Skeletal muscle tissue (tissue), 4 donors: ENCODE results near the gene FGFR3. TPM values are rescaled to one million over a fixed set of nuclear protein-coding genes. Genes with fewer than 3 reads are reported as not detected.

Experiments
- H3K27ac ChIP-seq: one replicate; pipeline ENCODE4 v1.7.0; 2013; ENCODE audit warnings: mild to moderate bottlenecking, low read depth, low read length, inconsistent platforms
- H3K27me3 ChIP-seq, 3 donors: one replicate each; pipeline ENCODE4 v1.7.0; 2013; ENCODE audit warnings: low read length in 3 of 3; ENCODE audit not compliant: control insufficient read depth in 3 of 3, insufficient read depth in 3 of 3
- H3K36me3 ChIP-seq, 3 donors: one replicate each; pipeline ENCODE4 v1.7.0; 2013; ENCODE audit warnings: low read length in 3 of 3; ENCODE audit not compliant: control insufficient read depth in 3 of 3, insufficient read depth in 3 of 3
- H3K4me1 ChIP-seq, 3 donors: one replicate each; pipeline ENCODE4 v1.7.0; 2013; ENCODE audit warnings: low read length in 3 of 3, mild to moderate bottlenecking in 3 of 3; ENCODE audit not compliant: control insufficient read depth in 3 of 3, insufficient read depth in 3 of 3
- H3K4me3 ChIP-seq, 3 donors: one replicate each; pipeline ENCODE4 v1.7.0; 2013; ENCODE audit warnings: low read length in 3 of 3
- H3K9ac ChIP-seq, 3 donors: one replicate each; pipeline ENCODE4 v1.7.0; 2013; ENCODE audit warnings: low read length in 3 of 3, mild to moderate bottlenecking in 3 of 3, moderate library complexity in 2 of 3, low read depth in 1 of 3
- H3K9me3 ChIP-seq, 3 donors: one replicate each; pipeline ENCODE4 v1.7.0; 2013; ENCODE audit warnings: low read length in 3 of 3; ENCODE audit not compliant: control insufficient read depth in 3 of 3
- total RNA-seq: library from RNA; depleted of rRNA; stranded (reverse); fragments of >200 nt; gene quantifications from one replicate; pipeline ENCODE4 v1.2.3, GENCODE V29; 2014
- donor health status: Osteomylitis.

The FGFR3 gene
- total RNA-seq, 1 donor from 2014 or later = 0.52 TPM

DNA sequence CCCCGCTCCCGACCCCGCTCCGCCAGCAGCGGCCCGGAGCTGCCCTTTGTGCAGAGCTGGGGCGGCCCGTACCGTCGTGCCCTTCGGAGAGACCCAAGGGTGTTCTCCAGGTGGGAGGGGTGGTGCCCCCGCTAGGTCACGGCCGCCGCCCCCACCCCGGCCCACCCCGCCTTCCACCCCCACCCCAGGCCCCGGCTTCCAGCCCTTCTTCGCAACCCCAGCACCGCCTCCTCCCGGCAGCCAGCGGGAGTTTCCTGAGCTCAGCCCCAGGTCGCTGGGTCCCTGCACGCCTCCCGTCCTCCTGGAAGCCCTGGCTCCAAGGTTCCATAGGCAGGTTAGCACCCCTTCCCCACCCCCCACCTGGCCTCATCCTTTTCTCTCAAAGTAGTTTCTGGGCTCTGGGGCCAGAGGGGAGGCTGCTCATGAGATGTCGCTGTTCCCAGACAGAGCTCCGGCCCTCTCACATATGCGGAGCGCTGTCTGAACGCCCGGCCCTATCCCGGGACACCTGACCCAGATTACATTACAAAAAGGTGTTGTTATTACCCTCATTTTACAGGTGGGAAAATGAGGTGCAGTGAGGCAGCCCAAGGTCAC is 25.2 kb upstream of the FGFR3 start:
- Histone ChIP-seq H3K9ac (no peak overlapping the region), H3K9me3 (no peaks in the 10 kb centered on the region), H3K27ac (no peak overlapping the region), H3K4me1 (peaks cover 0 to 7% (median 4%) of the 10 kb centered on the region in 3 donors), H3K27me3 (peaks cover 10 to 22% (median 17%) of the 10 kb centered on the region in 3 donors), H3K4me3 (no peak overlapping the region), H3K36me3 (no peaks in the 10 kb centered on the region)

DNA sequence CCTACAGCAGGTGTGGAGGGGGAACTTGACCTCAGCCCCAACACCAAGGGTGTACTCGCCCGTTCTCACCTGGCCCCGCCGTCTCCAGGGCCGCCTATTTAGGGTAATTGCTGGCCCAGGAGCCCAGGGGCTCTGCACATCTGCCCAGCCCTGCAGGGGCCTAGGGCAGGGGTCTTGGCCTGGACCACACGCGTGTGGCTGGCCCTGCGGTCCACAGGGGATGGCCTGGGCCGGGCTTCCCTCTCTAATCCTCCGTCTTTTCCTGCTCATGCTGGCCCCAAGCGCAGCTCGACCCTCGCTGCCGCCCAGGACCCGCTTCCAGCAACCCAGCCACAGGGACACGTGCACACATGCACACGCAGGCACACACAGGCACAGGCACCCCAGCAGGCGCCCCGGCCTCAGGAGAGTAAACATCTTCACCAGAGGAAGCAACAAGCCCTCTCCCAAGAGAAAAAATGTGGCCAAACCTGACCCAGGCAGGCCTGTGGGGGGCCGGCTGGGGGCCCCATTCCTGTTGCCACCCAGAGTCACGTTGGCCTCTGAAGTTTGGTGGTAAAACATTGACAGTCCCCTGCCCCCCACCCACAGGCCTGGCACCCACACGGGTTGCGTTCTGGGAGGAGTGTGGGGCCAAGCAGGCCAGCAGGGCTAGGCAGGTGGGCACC is 24.6 kb upstream of the FGFR3 start:
- Histone ChIP-seq H3K27ac (no peak overlapping the region), H3K4me3 (no peak overlapping the region), H3K9ac (no peak overlapping the region), H3K9me3 (no peaks in the 10 kb centered on the region), H3K27me3 (peaks cover 10 to 22% (median 14%) of the 10 kb centered on the region in 3 donors), H3K36me3 (no peaks in the 10 kb centered on the region), H3K4me1 (peaks cover 0 to 7% (median 4%) of the 10 kb centered on the region in 3 donors)

- H3K27me3 ChIP-seq = peaks cover 14 to 24% (median 16%) of the 10 kb centered on the region in 3 donors
- no peak overlapping the region for H3K9ac ChIP-seq
- no peak overlapping the region for H3K27ac ChIP-seq
- no peak overlapping the region for H3K4me3 ChIP-seq
- H3K9me3 ChIP-seq = no peaks in the 10 kb centered on the region
- H3K36me3 ChIP-seq = no peaks in the 10 kb centered on the region
- peaks cover 0 to 2% (median 0%) of the 10 kb centered on the region in 3 donors for H3K4me1 ChIP-seq
Observed at GRCh38 chr4:1769692-1770091, 23.4 kb upstream of the FGFR3 start.

DNA sequence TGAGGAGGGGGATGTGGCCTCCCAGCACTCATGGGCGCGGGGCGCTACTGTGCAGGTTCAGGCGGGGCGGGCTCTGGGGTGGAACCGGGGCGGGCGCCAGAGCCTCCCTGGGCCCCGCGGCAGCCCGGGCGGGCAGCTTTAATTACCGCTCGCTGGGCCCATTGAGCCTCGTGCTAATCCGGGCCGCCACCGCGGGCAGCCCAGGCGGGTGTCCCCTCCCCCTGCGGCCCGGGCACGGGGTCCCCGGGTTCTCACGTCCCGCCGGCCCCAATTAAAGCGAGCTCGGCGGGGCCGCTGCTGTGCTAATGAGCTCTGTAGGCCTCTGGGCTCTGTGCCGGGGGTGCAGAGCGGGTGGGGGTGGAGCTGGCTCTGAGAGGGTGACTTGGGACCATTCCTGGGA is 22.8 kb upstream of the FGFR3 start:
- H3K27me3 ChIP-seq = peaks cover 14 to 25% (median 14%) of the 10 kb centered on the region in 3 donors
- no peaks in the 10 kb centered on the region for H3K36me3 ChIP-seq
- H3K27ac ChIP-seq = no peak overlapping the region
- no peaks in the 10 kb centered on the region for H3K9me3 ChIP-seq
- H3K4me1 ChIP-seq = peaks cover 0 to 2% (median 0%) of the 10 kb centered on the region in 3 donors
- H3K4me3 ChIP-seq = no peak overlapping the region
- no peak overlapping the region for H3K9ac ChIP-seq

DNA sequence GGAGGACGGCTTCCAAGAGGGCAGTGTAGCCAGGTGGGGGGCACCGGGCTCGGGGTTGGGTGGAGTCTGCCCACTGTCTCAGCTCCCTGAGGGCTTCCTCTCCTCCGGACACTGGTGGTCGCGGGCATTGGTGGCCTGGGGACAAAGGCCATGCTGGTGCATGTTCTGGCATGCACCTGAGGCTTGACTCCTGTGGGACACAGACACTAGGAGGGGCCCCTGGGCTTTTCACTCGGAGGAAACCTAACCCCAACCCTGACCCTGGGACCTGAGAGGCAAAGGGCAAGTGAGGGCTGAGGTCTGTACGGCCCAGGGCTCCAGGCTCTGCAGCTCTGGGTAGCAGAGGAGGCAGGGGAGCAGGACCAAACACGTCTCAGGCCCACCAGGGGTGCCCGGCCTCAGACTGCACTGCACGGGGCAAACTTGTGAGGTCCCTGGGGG is 22.3 kb upstream of the FGFR3 start:
- H3K4me3 ChIP-seq = no peak overlapping the region
- no peak overlapping the region for H3K9ac ChIP-seq
- H3K27me3 ChIP-seq = peaks cover 14 to 25% (median 14%) of the 10 kb centered on the region in 3 donors
- no peak overlapping the region for H3K27ac ChIP-seq
- peaks cover 0 to 2% (median 0%) of the 10 kb centered on the region in 3 donors for H3K4me1 ChIP-seq
- H3K36me3 ChIP-seq = no peaks in the 10 kb centered on the region
- no peaks in the 10 kb centered on the region for H3K9me3 ChIP-seq

DNA sequence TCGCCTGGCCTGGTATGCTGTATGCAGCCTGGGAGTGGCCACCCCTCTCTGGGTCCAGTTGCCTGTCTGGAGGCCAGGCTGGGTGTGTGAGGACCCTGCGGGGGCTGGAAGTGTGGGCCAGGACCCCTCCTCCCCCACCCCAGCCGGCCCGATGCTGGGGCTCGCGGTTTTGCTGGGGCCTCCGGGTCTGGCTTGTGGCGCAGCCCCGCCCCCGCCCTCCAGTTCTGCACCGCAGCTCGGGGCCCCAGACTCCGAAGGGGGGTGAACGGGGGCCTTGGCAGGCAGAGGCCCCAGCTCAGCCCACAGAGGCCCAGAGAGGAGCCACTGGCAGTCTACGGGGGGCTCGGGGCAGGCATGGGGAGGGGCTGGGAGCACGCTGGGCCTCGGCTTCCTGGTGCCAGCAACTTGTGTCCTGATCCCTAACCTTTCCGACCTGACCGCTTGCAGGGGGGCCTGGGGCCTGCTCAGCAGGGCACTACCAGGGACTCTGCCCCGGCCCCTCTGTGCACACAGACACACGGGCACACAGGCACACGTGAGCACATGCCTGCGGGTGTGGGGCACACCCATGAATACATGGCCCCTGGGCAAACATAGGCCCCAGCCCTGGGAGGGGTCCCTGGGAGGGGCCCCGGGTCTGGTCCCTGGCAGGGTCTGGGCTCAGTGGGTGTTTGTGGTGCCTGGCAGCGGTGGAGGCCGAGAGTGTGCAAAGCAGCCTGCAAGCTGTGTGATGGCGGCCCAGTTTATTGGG is 21.4 kb upstream of the FGFR3 start:
- peaks cover 0 to 2% (median 0%) of the 10 kb centered on the region in 3 donors for H3K4me1 ChIP-seq
- H3K4me3 ChIP-seq = no peak overlapping the region
- no peak overlapping the region for H3K9ac ChIP-seq
- H3K27ac ChIP-seq = no peak overlapping the region
- no peaks in the 10 kb centered on the region for H3K36me3 ChIP-seq
- peaks cover 14 to 21% (median 14%) of the 10 kb centered on the region in 3 donors for H3K27me3 ChIP-seq
- H3K9me3 ChIP-seq = no peaks in the 10 kb centered on the region

GRCh38 chr4:1772853-1773538 is 20.1 kb upstream of the FGFR3 start:
- peaks cover 0 to under 1% (median 0%) of the 10 kb centered on the region in 3 donors for H3K4me1 ChIP-seq
- H3K36me3 ChIP-seq = no peaks in the 10 kb centered on the region
- H3K27me3 ChIP-seq = peaks cover 13 to 19% (median 14%) of the 10 kb centered on the region in 3 donors
- no peak overlapping the region for H3K27ac ChIP-seq
- H3K9ac ChIP-seq = no peak overlapping the region
- H3K4me3 ChIP-seq = no peak overlapping the region
- H3K9me3 ChIP-seq = no peaks in the 10 kb centered on the region

DNA sequence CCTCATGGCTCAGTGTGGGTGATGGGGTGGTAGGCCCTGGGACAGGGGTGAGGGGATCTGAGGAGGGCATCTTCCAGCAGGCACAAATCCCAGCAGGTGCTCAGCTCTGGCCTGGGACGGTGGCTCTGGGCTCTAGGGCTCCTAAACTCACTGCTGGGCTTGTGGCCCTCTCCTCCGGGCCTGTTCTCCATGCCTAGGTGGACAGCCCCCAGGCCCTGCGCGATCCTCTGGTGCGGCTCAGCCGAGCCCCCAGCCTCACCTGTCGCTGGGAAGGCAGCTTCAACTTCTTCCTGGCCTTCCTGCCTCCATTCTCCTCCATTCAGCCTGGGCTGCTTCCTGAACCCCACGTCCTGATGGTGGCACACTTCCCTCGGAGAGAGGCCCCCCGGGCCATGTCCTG is 19.3 kb upstream of the FGFR3 start:
- Histone ChIP-seq H3K4me1 (no peaks in the 10 kb centered on the region), H3K27me3 (peaks cover 7 to 16% (median 14%) of the 10 kb centered on the region in 3 donors), H3K4me3 (no peak overlapping the region), H3K27ac (no peak overlapping the region), H3K9me3 (no peaks in the 10 kb centered on the region), H3K36me3 (no peaks in the 10 kb centered on the region), H3K9ac (no peak overlapping the region)

- no peak overlapping the region for H3K27ac ChIP-seq
- no peaks in the 10 kb centered on the region for H3K9me3 ChIP-seq
- H3K36me3 ChIP-seq = no peaks in the 10 kb centered on the region
- peaks cover 4 to 10% (median 10%) of the 10 kb centered on the region in 3 donors for H3K27me3 ChIP-seq
- H3K4me1 ChIP-seq = no peaks in the 10 kb centered on the region
- H3K4me3 ChIP-seq = no peak overlapping the region
- no peak overlapping the region for H3K9ac ChIP-seq
Observed at GRCh38 chr4:1775731-1776500, 17.2 kb upstream of the FGFR3 start.
